DOHH2 (cell line): ENCODE data around the gene HMGN3.

Experiments
- H3F3A ChIP-seq: fragments of 200-600 bp; sonication (generic), shearing (Covaris generic); 2 replicates; pipeline ENCODE4 v1.6.0; 2016; ENCODE audit warnings: antibody characterized with exemption, mild to moderate bottlenecking; ENCODE audit not compliant: control insufficient read depth, insufficient read depth
- H3K27ac ChIP-seq: fragments of 200-600 bp; sonication (generic); 2 replicates; pipeline ENCODE4 v1.5.1; 2014; ENCODE audit warnings: low read depth, mild to moderate bottlenecking, low read length, moderate library complexity
- H3K27me3 ChIP-seq: fragments of 200-600 bp; sonication (generic); 2 replicates; pipeline ENCODE4 v1.6.1; 2014; ENCODE audit warnings: mild to moderate bottlenecking, low read length, mixed read lengths; ENCODE audit not compliant: control insufficient read depth
- H3K36me3 ChIP-seq: fragments of 200-600 bp; sonication (generic); 2 replicates; pipeline ENCODE4 v1.6.1; 2014; ENCODE audit warnings: mild to moderate bottlenecking, low read length, moderate library complexity, mixed read lengths; ENCODE audit not compliant: control insufficient read depth
- H3K4me1 ChIP-seq: fragments of 200-600 bp; sonication (generic); 2 replicates; pipeline ENCODE4 v1.6.1; 2014; ENCODE audit warnings: mild to moderate bottlenecking, low read length, mixed read lengths; ENCODE audit not compliant: control insufficient read depth
- H3K4me2 ChIP-seq: fragments of 200-600 bp; sonication (generic); 2 replicates; pipeline ENCODE4 v1.6.0; 2014; ENCODE audit warnings: mild to moderate bottlenecking, low read length, moderate library complexity
- H3K4me3 ChIP-seq: fragments of 200-600 bp; sonication (generic); 2 replicates; pipeline ENCODE4 v1.5.1; 2014; ENCODE audit warnings: mild to moderate bottlenecking, low read length, mixed read lengths
- H3K79me2 ChIP-seq: fragments of 200-600 bp; sonication (generic); 2 replicates; pipeline ENCODE4 v1.6.1; 2014; ENCODE audit warnings: mild to moderate bottlenecking, low read length, mixed read lengths; ENCODE audit not compliant: control insufficient read depth
- H3K9me2 ChIP-seq: fragments of 200-600 bp; sonication (generic); replicated peaks from 2 replicates; pipeline ENCODE4 v1.6.1; 2014; ENCODE audit warnings: mild to moderate bottlenecking, low read length, mixed read lengths; ENCODE audit not compliant: control insufficient read depth
- H3K9me3 ChIP-seq: fragments of 200-600 bp; sonication (generic); 2 replicates; pipeline ENCODE4 v1.6.1; 2014; ENCODE audit warnings: antibody characterized with exemption, low read length, mixed read lengths; ENCODE audit not compliant: control insufficient read depth, insufficient read depth
- H4K20me1 ChIP-seq: fragments of 200-600 bp; sonication (generic); 2 replicates; pipeline ENCODE4 v1.6.0; 2014; ENCODE audit warnings: low read depth, mild to moderate bottlenecking, antibody characterized with exemption, low read length, moderate library complexity; ENCODE audit not compliant: control insufficient read depth, insufficient read depth
- EZH2phosphoT487 ChIP-seq: fragments of 200-600 bp; sonication (generic); IDR thresholded peaks from 2 replicates; pipeline ENCODE4 v1.6.1; 2017; ENCODE audit warnings: borderline replicate concordance, mild to moderate bottlenecking, antibody characterized with exemption, low read length, moderate library complexity, mixed read lengths
- TF ChIP-seq, protein P1 (sequence below): fragments of 200-600 bp; sonication (generic); IDR thresholded peaks from one replicate; pipeline ENCODE4 v1.5.1; 2014; ENCODE audit warnings: antibody characterized with exemption, mild to moderate bottlenecking, low read depth, low read length; ENCODE audit not compliant: poor library complexity, severe bottlenecking

The HMGN3 gene

DNA sequence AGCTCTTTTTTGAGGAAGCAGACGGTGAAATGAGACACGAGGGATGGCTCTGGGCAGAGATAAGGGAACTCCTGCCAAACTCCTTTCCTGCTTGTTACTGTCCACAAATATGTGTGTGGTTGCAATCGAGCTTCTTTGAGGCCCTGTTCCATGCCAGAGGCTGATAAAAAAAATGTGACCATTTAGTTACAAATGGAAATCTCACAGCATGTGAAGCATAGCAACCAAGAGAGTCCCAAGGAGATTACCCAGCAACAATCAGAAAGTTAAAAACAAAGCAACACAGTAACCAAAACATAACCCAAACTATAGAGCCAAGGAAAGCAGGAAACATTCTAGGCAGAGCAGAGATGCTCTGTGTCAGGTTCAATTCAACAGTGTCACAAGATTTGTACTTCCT is 35.4 kb upstream of the HMGN3 start:
- H3K4me2 ChIP-seq: no peak overlapping the region
- H3K36me3 ChIP-seq: no peaks in the 10 kb centered on the region
- H4K20me1 ChIP-seq: no peaks in the 10 kb centered on the region
- TF ChIP-seq, protein P1, sequence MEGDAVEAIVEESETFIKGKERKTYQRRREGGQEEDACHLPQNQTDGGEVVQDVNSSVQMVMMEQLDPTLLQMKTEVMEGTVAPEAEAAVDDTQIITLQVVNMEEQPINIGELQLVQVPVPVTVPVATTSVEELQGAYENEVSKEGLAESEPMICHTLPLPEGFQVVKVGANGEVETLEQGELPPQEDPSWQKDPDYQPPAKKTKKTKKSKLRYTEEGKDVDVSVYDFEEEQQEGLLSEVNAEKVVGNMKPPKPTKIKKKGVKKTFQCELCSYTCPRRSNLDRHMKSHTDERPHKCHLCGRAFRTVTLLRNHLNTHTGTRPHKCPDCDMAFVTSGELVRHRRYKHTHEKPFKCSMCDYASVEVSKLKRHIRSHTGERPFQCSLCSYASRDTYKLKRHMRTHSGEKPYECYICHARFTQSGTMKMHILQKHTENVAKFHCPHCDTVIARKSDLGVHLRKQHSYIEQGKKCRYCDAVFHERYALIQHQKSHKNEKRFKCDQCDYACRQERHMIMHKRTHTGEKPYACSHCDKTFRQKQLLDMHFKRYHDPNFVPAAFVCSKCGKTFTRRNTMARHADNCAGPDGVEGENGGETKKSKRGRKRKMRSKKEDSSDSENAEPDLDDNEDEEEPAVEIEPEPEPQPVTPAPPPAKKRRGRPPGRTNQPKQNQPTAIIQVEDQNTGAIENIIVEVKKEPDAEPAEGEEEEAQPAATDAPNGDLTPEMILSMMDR: no peak
- TF ChIP-seq EZH2phosphoT487: no peak
- H3K4me3 ChIP-seq: no peak overlapping the region
- no peaks in the 10 kb centered on the region for H3F3A ChIP-seq
- H3K4me1 ChIP-seq: no peaks in the 10 kb centered on the region
- H3K27ac ChIP-seq: no peak overlapping the region
- no peaks in the 10 kb centered on the region for H3K9me3 ChIP-seq
- no peaks in the 10 kb centered on the region for H3K79me2 ChIP-seq
- no peaks in the 10 kb centered on the region for H3K9me2 ChIP-seq
- H3K27me3 ChIP-seq: no peaks in the 10 kb centered on the region

DNA sequence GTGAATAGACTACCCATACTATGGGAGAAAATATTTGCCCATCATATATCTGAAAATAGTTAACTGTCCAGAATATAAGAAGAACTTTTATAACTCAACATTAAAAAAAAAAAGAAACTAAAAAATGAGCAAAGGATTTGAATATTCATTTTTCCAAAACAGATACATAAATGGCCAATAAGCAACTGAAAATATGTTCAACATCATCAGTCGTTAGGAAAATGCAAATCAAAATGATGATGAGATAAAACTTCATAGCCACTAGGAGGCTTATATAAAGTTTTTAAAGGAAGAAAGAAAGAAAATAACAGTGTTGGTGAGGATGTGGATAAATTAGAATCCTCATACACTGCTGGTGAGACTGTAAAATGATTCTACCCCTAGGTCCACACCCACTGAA is 32.6 kb upstream of the HMGN3 start:
- no peaks in the 10 kb centered on the region for H3K4me1 ChIP-seq
- no peaks in the 10 kb centered on the region for H3K9me3 ChIP-seq
- TF ChIP-seq, protein P1: no peak
- no peak for TF ChIP-seq EZH2phosphoT487
- H3K27ac ChIP-seq: no peak overlapping the region
- H3K4me2 ChIP-seq: no peak overlapping the region
- no peak overlapping the region for H3K4me3 ChIP-seq
- no peaks in the 10 kb centered on the region for H3K9me2 ChIP-seq
- H4K20me1 ChIP-seq: no peaks in the 10 kb centered on the region
- H3F3A ChIP-seq: no peaks in the 10 kb centered on the region
- H3K79me2 ChIP-seq: no peaks in the 10 kb centered on the region
- H3K36me3 ChIP-seq: no peaks in the 10 kb centered on the region
- no peaks in the 10 kb centered on the region for H3K27me3 ChIP-seq

DNA sequence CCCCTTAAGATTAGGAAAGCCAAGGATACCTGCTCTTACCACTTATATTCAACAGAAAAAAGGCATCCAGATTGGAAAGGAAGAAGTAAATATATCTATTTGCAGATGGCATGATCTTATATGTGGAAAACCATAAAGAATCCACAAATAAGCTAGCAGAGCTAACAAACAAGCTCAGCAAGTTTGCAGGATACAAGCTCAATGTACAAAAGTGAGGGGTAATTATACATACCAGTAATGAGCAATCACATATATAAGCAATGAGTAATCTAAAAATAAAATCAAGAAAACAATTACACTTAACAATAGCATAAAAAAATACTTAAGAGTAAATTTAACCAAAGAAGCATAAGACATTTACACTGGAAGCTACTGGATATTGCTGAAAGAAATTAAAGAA is 31.6 kb upstream of the HMGN3 start:
- Histone ChIP-seq H3K36me3 (no peaks in the 10 kb centered on the region), H3K4me1 (no peaks in the 10 kb centered on the region), H4K20me1 (no peaks in the 10 kb centered on the region), H3K4me2 (no peak overlapping the region), H3F3A (no peaks in the 10 kb centered on the region), H3K4me3 (no peak overlapping the region), H3K79me2 (no peaks in the 10 kb centered on the region), H3K9me2 (no peaks in the 10 kb centered on the region), H3K27me3 (no peaks in the 10 kb centered on the region), H3K9me3 (no peaks in the 10 kb centered on the region), H3K27ac (no peak overlapping the region)
- no peak for TF ChIP-seq EZH2phosphoT487
- TF ChIP-seq, protein P1: no peak

DNA sequence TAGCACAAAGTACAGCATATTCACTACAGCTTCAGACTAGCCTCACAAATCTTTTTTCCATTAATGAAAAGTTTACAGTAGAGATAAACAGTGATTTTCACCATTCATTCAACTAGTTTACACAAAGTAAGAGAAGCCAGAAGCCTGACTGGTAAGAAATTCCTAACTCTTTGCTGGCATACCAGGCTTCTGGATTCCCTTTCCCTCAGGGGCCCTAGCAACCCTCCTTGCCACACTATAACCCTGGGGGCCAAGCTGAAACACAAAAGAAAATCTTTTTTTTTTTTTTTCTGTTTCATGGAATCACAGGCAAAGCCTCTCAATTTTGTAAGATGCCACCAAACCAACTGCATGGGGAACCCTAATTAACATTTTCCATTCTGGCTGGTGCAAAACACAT is 28.9 kb upstream of the HMGN3 start:
- Histone ChIP-seq H3K4me1 (no peaks in the 10 kb centered on the region), H3K79me2 (no peaks in the 10 kb centered on the region), H3K4me2 (no peak overlapping the region), H3K27me3 (no peaks in the 10 kb centered on the region), H3K9me3 (no peaks in the 10 kb centered on the region), H4K20me1 (no peaks in the 10 kb centered on the region), H3F3A (no peaks in the 10 kb centered on the region), H3K27ac (no peak overlapping the region), H3K36me3 (no peaks in the 10 kb centered on the region), H3K9me2 (no peaks in the 10 kb centered on the region), H3K4me3 (no peak overlapping the region)
- no peak for TF ChIP-seq EZH2phosphoT487
- TF ChIP-seq, protein P1: no peak
